PC-3 (cell line): ENCODE data around the gene VNN1. TPM values are rescaled to one million over a fixed set of nuclear protein-coding genes. Genes with fewer than 3 reads are reported as not detected.

Experiments used
- ATAC-seq: fragments of 200-7000 bp; cut with Tn5 transposase; 2 replicates; pipeline ENCODE4 v1.9.1; 2020; ENCODE audit warnings: mild to moderate bottlenecking, moderate library complexity
- BruUV-seq: library from RNA; stranded (reverse); fragments of 400-500 nt; replicated peaks from 2 replicates; lab custom pipeline; 2021; lab: Mats Ljungman, UMichigan
- CTCF ChIA-PET: fragments of 300-600 bp; sonication (Branson Sonifier 250); formaldehyde crosslinking; loops from one replicate; lab custom pipeline; 2022; ENCODE audit warnings: antibody characterized with exemption; lab: Charles Lee
- POLR2A ChIA-PET: fragments of 300-600 bp; sonication (Branson Sonifier 250); formaldehyde crosslinking; loops from one replicate; lab custom pipeline; 2022; ENCODE audit warnings: antibody characterized with exemption; ENCODE audit not compliant: unreplicated experiment; lab: Charles Lee
- DNase-seq: peaks from one replicate; pipeline ENCODE4 v3.0.0-alpha.2; 2015
- H2AFZ ChIP-seq: fragments of 300-600 bp; sonication (generic); 2 replicates; pipeline ENCODE4 v1.6.0; 2016; ENCODE audit warnings: antibody characterized with exemption, low read length
- H3F3A ChIP-seq: fragments of 300-600 bp; sonication (generic); one replicate; pipeline ENCODE4 v1.6.0; 2017; ENCODE audit warnings: antibody characterized with exemption, low read length, control low read depth, mild to moderate bottlenecking; ENCODE audit not compliant: unreplicated experiment
- H3K27ac ChIP-seq: fragments of 300-600 bp; sonication (generic); 2 replicates; pipeline ENCODE4 v1.5.1; 2016; ENCODE audit warnings: mild to moderate bottlenecking, low read length
- H3K27me3 ChIP-seq: fragments of 300-600 bp; sonication (generic); 2 replicates; pipeline ENCODE4 v1.6.1; 2016; ENCODE audit warnings: low read length, mixed read lengths
- H3K36me3 ChIP-seq: fragments of 300-600 bp; sonication (generic); 2 replicates; pipeline ENCODE4 v1.6.1; 2016; ENCODE audit warnings: low read depth, mixed run types, low read length, mixed read lengths
- H3K4me1 ChIP-seq: fragments of 300-600 bp; sonication (generic); 2 replicates; pipeline ENCODE4 v1.5.1; 2016; ENCODE audit warnings: low read length; ENCODE audit not compliant: insufficient read depth
- H3K4me2 ChIP-seq: fragments of 300-600 bp; sonication (generic); 2 replicates; pipeline ENCODE4 v1.6.0; 2016; ENCODE audit warnings: low read length
- H3K4me3 ChIP-seq: fragments of 300-600 bp; sonication (generic); 2 replicates; pipeline ENCODE4 v1.5.1; 2016; ENCODE audit warnings: mild to moderate bottlenecking, low read length, mixed read lengths
- H3K79me2 ChIP-seq: fragments of 300-600 bp; sonication (generic); 2 replicates; pipeline ENCODE4 v1.6.1; 2017; ENCODE audit warnings: low read length, mixed read lengths
- H3K9ac ChIP-seq: fragments of 300-600 bp; sonication (generic); 2 replicates; pipeline ENCODE4 v1.6.0; 2016; ENCODE audit warnings: mild to moderate bottlenecking, low read length
- H3K9me2 ChIP-seq: fragments of 300-600 bp; sonication (generic); replicated peaks from 2 replicates; pipeline ENCODE4 v1.6.1; 2016; ENCODE audit warnings: mixed run types, low read length, mixed read lengths
- H3K9me3 ChIP-seq: fragments of 300-600 bp; sonication (generic); 2 replicates; pipeline ENCODE4 v1.6.1; 2016; ENCODE audit warnings: low read length, mixed read lengths
- H4K20me1 ChIP-seq: fragments of 300-600 bp; sonication (generic); 2 replicates; pipeline ENCODE4 v1.6.1; 2016; ENCODE audit warnings: low read length, mixed read lengths
- CTCF ChIP-seq: fragments of 300-600 bp; sonication (generic); conservative IDR thresholded peaks from 2 replicates; pipeline ENCODE4 v1.5.1; 2017; ENCODE audit warnings: antibody characterized with exemption, low read depth, mild to moderate bottlenecking, low read length
- EZH2 ChIP-seq: fragments of 300-600 bp; sonication (generic); IDR thresholded peaks from one replicate; pipeline ENCODE4 v1.6.1; 2017; ENCODE audit warnings: antibody characterized with exemption, mild to moderate bottlenecking, low read length; ENCODE audit not compliant: unreplicated experiment
- EZH2phosphoT487 ChIP-seq: fragments of 300-600 bp; sonication (generic); IDR thresholded peaks from 2 replicates; pipeline ENCODE4 v1.6.1; 2018; ENCODE audit warnings: mild to moderate bottlenecking, antibody characterized with exemption, low read length, borderline replicate concordance
- intact Hi-C: fragments of 100-400 bp; cut with micrococcal nuclease; formaldehyde crosslinking; loops from 2 replicates; pipeline ENCODE4 v1.9.0; 2023
- total RNA-seq: library from RNA; depleted of rRNA; stranded (reverse); fragments of >200 nt; gene quantifications from 2 replicates; pipeline ENCODE4 v1.2.3, GENCODE V29; 2014; rRNA removed

VNN1 gene
- total RNA-seq, 1 experiment from 2014 or later: 0.04 TPM

DNA sequence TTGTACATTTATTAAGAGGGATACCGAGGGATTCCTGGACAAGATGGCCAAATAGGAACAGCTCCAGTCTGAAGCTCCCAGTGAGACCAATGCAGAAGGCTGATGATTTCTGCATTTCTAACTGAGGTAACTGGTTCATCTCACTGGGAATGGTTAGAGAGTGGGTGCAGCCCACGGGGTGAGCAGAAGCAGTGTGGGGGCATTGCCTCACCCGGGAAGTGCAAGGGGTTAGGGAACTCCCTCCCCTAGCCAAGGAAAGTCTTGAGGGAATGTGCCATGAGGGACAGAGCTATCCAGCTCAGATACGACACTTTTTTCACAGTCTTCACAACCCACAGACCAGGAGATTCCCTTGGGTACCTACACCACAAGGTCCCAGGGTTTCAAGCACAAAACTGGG lies 79.1 kb downstream of the VNN1 start:
- Histone ChIP-seq H3K4me1 (no peaks in the 10 kb centered on the region), H3K27ac (no peak overlapping the region), H3K9me2 (no peaks in the 10 kb centered on the region), H2AFZ (no peak overlapping the region), H3F3A (no peaks in the 10 kb centered on the region), H3K4me2 (no peak overlapping the region), H3K9me3 (no peaks in the 10 kb centered on the region), H3K9ac (no peak overlapping the region), H3K27me3 (no peaks in the 10 kb centered on the region), H3K79me2 (no peaks in the 10 kb centered on the region), H3K36me3 (no peaks in the 10 kb centered on the region), H4K20me1 (no peaks in the 10 kb centered on the region), H3K4me3 (no peak overlapping the region)
- intact Hi-C loops: no loop called here
- CTCF ChIA-PET: no interaction called here
- DNase-seq (no peak), ATAC-seq (no peak)
- no TSS peak for BruUV-seq
- no peak for TF ChIP-seq EZH2
- POLR2A ChIA-PET: no interaction called here

- H3K79me2 ChIP-seq: no peaks in the 10 kb centered on the region
- no peaks in the 10 kb centered on the region for H3K9me3 ChIP-seq
- no peak overlapping the region for H3K27ac ChIP-seq
- H3F3A ChIP-seq: no peaks in the 10 kb centered on the region
- H3K4me2 ChIP-seq: no peak overlapping the region
- no peaks in the 10 kb centered on the region for H3K9me2 ChIP-seq
- H3K27me3 ChIP-seq: no peaks in the 10 kb centered on the region
- no TSS peak for BruUV-seq
- H3K9ac ChIP-seq: no peak overlapping the region
- H2AFZ ChIP-seq: no peak overlapping the region
- no peak for ATAC-seq
- no peak overlapping the region for H3K4me3 ChIP-seq
- POLR2A ChIA-PET: no interaction called here
- no peaks in the 10 kb centered on the region for H3K4me1 ChIP-seq
- CTCF ChIA-PET: no interaction called here
- intact Hi-C loops: no loop called here
- H4K20me1 ChIP-seq: no peaks in the 10 kb centered on the region
- TF ChIP-seq CTCF (no peak), EZH2phosphoT487 (no peak), EZH2 (no peak)
- no peaks in the 10 kb centered on the region for H3K36me3 ChIP-seq
- DNase-seq: no peak
These were observed 80.5 kb downstream of the VNN1 start for GRCh38 chr6:132633362-132633761.

Other genes with a start within 250 kb of the VNN1 start
- 17.3 and 27.4 TPM in 2 replicates for gene STX7, start 200.9 kb downstream of the VNN1 start, total RNA-seq
- not detected in 2 replicates for gene TAAR9, start 175.8 kb downstream of the VNN1 start, total RNA-seq
- gene TAAR8, start 161.4 kb downstream of the VNN1 start, total RNA-seq: not detected in 2 replicates
- not detected in 2 replicates for gene TAAR6, start 143.7 kb downstream of the VNN1 start, total RNA-seq
- not detected in 2 replicates for gene TAAR5, start 124.3 kb downstream of the VNN1 start, total RNA-seq
- gene TAAR2, start 89.8 kb downstream of the VNN1 start, total RNA-seq: not detected in 2 replicates
- gene TAAR1, start 54.9 kb downstream of the VNN1 start, total RNA-seq: not detected in 2 replicates
- gene VNN2, start 43.8 kb upstream of the VNN1 start, total RNA-seq: not detected in 2 replicates
- 8.4 and 9.1 TPM in 2 replicates for gene SLC18B1, start 84.6 kb upstream of the VNN1 start, total RNA-seq
- 770 and 1,189 TPM in 2 replicates for gene RPS12, start 100.5 kb upstream of the VNN1 start, total RNA-seq